ENCODE results near the gene OR1I1. TPM values are rescaled to one million over a fixed set of nuclear protein-coding genes. Genes with fewer than 3 reads are reported as not detected.

OR1I1 gene
- total RNA-seq, 1 donor from 2014 or later = not detected

- Mint-ChIP-seq H3K9me3 (peaks cover 27% of the 10 kb centered on the region), H3K4me3 (no peak overlapping the region), H3K27me3 (ENCODE audit: low read depth) (peaks cover 2% of the 10 kb centered on the region), H3K27ac (no peak overlapping the region), H3K36me3 (peaks cover 8% of the 10 kb centered on the region), H3K4me1 (peaks cover 3% of the 10 kb centered on the region)
- no peak for DNase-seq (ENCODE audit: low spot score in 2 of 2, unreplicated experiment in 2 of 2)
- TF ChIP-seq CTCF (IDR thresholded peaks at IDR 0.05; ENCODE audit: unreplicated experiment) = peak; percentile 46
These were observed 19.6 kb downstream of the OR1I1 start for GRCh38 chr19:15101479-15102082.

GRCh38 chr19:15104003-15104402, 22.0 kb downstream of the OR1I1 start:
- Mint-ChIP-seq H3K4me3 (no peak overlapping the region), H3K27ac (no peak overlapping the region), H3K36me3 (peaks cover 8% of the 10 kb centered on the region), H3K27me3 (ENCODE audit: low read depth) (peaks cover 2% of the 10 kb centered on the region), H3K9me3 (peaks cover 27% of the 10 kb centered on the region), H3K4me1 (peaks cover 18% of the 10 kb centered on the region)
- no peak for TF ChIP-seq CTCF (IDR thresholded peaks at IDR 0.05; ENCODE audit: unreplicated experiment)
- DNase-seq (ENCODE audit: low spot score in 2 of 2, unreplicated experiment in 2 of 2) = no peak

- TF ChIP-seq CTCF (IDR thresholded peaks at IDR 0.05; ENCODE audit: unreplicated experiment) = no peak
These were observed 22.4 kb downstream of the OR1I1 start for GRCh38 chr19:15104411-15104810.

GRCh38 chr19:15105044-15105443, 23.0 kb downstream of the OR1I1 start:
- Mint-ChIP-seq H3K27ac (no peak overlapping the region), H3K4me3 (no peak overlapping the region), H3K9me3 (peaks cover 27% of the 10 kb centered on the region), H3K27me3 (ENCODE audit: low read depth) (no peaks in the 10 kb centered on the region), H3K4me1 (peaks cover 18% of the 10 kb centered on the region), H3K36me3 (peaks cover 8% of the 10 kb centered on the region)
- no peak for DNase-seq (ENCODE audit: low spot score in 2 of 2, unreplicated experiment in 2 of 2)
- no peak for TF ChIP-seq CTCF (IDR thresholded peaks at IDR 0.05; ENCODE audit: unreplicated experiment)

More at GRCh38 chr19:15104411-15104810, 22.4 kb downstream of the OR1I1 start:
- Mint-ChIP-seq H3K36me3 (peaks cover 8% of the 10 kb centered on the region), H3K4me3 (no peak overlapping the region), H3K4me1 (peaks cover 18% of the 10 kb centered on the region), H3K27me3 (ENCODE audit: low read depth) (peaks cover 2% of the 10 kb centered on the region), H3K9me3 (peaks cover 27% of the 10 kb centered on the region), H3K27ac (no peak overlapping the region)
- no peak for DNase-seq (ENCODE audit: low spot score in 2 of 2, unreplicated experiment in 2 of 2)

- Mint-ChIP-seq H3K4me3 (peak within 1 kb of the TSS; percentile 72), H3K4me1 (peaks cover 18% of the 10 kb centered on the region), H3K36me3 (peaks cover 15% of the 10 kb centered on the region), H3K27ac (peak within 1 kb of the TSS; percentile 88), H3K9me3 (peaks cover 21% of the 10 kb centered on the region), H3K27me3 (ENCODE audit: low read depth) (no peaks in the 10 kb centered on the region)
- DNase-seq (ENCODE audit: low spot score in 2 of 2, unreplicated experiment in 2 of 2) = peak in 1 of 2 experiments; percentile 64
- TF ChIP-seq CTCF (IDR thresholded peaks at IDR 0.05; ENCODE audit: unreplicated experiment) = no peak
These were observed 25.3 kb downstream of the OR1I1 start, which contains the start of gene SYDE1 for GRCh38 chr19:15107061-15108010. Gene SYDE1, plus strand, starts transcription at chr19:15107401. Its CDS starts 33 bp downstream, at chr19:15107434.
